SK-N-MC (cell line): ENCODE measurements around the gene BTF3L4.
"Not testable (repeated sequence)": the region's sequence is repeated elsewhere in the genome, so short reads cannot be mapped to it uniquely, and the experiment has no call there.

Experiments used
- DNase-seq: peaks from one replicate; pipeline ENCODE4 v3.0.0-alpha.2; 2011; ENCODE audit warnings: low read depth, low spot score
- H3K27ac ChIP-seq: fragments of 200-600 bp; sonication (generic); 2 replicates; pipeline ENCODE4 v1.5.1; 2016; ENCODE audit warnings: mixed run types
- H3K36me3 ChIP-seq: fragments of 200-600 bp; sonication (generic); 2 replicates; pipeline ENCODE4 v1.6.1; 2017; ENCODE audit warnings: antibody characterized with exemption, low read length, mixed read lengths; ENCODE audit not compliant: insufficient read depth
- H3K4me3 ChIP-seq: fragments of 200-600 bp; sonication (generic); 2 replicates; pipeline ENCODE4 v1.5.1; 2016
- H3K9ac ChIP-seq: fragments of 200-600 bp; sonication (generic); 2 replicates; pipeline ENCODE4 v1.8.0; 2017; ENCODE audit warnings: mixed run types, mixed read lengths; ENCODE audit not compliant: insufficient read length
- H3K9me3 ChIP-seq: fragments of 200-600 bp; sonication (generic); 2 replicates; pipeline ENCODE4 v1.6.1; 2017; ENCODE audit warnings: low read depth, mild to moderate bottlenecking, antibody characterized with exemption, low read length, moderate library complexity, mixed read lengths
- EZH2 ChIP-seq: fragments of 200-600 bp; sonication (generic); IDR thresholded peaks from one replicate; pipeline ENCODE4 v1.6.1; 2017; ENCODE audit warnings: antibody characterized with exemption
- FOXP2 ChIP-seq: optimal IDR thresholded peaks from 2 replicates; pipeline ENCODE3; 2011; ENCODE audit warnings: mild to moderate bottlenecking, moderate library complexity; ENCODE audit not compliant: insufficient read depth; ENCODE audit errors: extremely low read length, control extremely low read depth
- POLR2AphosphoS5 ChIP-seq: IDR thresholded peaks from 2 replicates; pipeline ENCODE4 v1.6.1; 2012; ENCODE audit warnings: mild to moderate bottlenecking, low read depth, low read length, borderline replicate concordance

The BTF3L4 gene

DNA sequence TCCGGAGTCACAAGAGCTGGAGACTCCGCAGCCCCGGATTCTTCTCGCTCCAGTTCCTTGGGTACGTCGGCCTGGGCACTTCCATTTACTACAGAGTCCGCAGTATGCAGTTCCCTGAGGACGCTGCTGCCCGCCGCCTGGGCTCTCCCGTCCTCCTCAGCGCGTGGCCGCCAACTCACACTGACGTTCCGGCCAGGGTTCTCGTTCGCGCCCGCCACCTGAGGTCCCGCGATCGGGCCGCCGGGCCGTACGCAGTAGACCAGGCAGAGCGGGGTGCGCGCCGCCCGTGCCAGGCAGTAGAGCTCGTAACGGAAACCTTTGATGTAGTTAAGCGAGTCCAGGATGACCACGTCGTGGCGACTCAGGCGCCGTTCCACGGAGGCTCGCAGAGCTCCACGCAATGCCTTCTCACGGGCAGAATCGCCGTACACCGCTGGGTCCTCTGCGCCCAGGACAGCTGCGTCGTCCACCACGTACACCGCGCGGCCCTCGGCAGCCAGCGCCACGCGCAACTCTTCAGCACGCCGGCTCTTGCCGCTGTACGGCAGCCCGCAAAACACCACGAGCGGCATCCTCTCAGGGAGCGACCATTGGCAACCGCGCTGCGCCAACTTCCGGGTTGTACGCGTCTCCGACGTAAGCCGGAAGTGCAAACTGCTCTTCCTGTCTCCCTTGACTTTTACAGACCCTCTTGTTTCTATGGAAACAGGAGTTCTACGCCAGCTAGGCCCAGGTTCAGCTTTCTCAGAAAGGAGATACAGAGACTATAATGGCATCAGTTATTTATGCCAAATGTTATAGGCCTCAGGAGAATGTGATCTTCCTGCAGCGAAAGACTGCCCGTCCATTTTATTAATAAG lies 22.7 kb upstream of the BTF3L4 start, which contains the start of gene KTI12:
Gene KTI12, minus strand, starts transcription at position 621 of the 860 bp plus-strand sequence. Its CDS starts 49 bp downstream, at position 572.
- Histone ChIP-seq H3K4me3 (peak within 1 kb of the TSS; percentile 90), H3K9me3 (no peaks in the 10 kb centered on the region), H3K36me3 (peaks cover 4% of the 10 kb centered on the region; the same call in 1 of the 2 replicates), H3K9ac (peak within 1 kb of the TSS; percentile 85), H3K27ac (peak within 1 kb of the TSS; percentile 58)
- TF ChIP-seq FOXP2, result no peak
- peak; percentile 90 for TF ChIP-seq POLR2AphosphoS5
- peak; percentile 79 for DNase-seq

DNA sequence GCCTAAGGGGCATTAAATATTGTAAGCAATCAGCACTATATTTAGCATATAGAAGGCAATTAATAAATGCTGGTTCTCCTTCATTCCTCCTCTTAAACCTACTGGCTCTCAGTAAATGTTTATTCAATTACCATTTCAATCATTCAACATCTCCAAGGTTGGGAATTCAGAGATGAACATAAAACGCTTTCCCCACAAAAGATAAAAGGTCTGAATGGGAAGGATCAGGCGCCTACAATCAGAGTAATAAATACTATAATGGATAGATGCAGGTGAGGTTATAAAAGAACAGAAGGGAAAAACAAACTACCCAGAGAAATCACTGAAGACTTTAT lies 22.1 kb upstream of the BTF3L4 start:
- Histone ChIP-seq H3K36me3 (peaks cover 4% of the 10 kb centered on the region), H3K9ac (peak overlapping the region; percentile 85), H3K4me3 (peak overlapping the region; percentile 90)

GRCh38 chr1:52037402-52037814 lies 18.7 kb upstream of the BTF3L4 start:
- peaks cover 18% of the 10 kb centered on the region for H3K36me3 ChIP-seq
- H3K4me3 ChIP-seq, result no peak overlapping the region
- no peaks in the 10 kb centered on the region for H3K9me3 ChIP-seq
- H3K9ac ChIP-seq, result no peak overlapping the region
- DNase-seq, result no peak
- no peak overlapping the region for H3K27ac ChIP-seq
- TF ChIP-seq FOXP2 (no peak), EZH2 (no peak), POLR2AphosphoS5 (no peak)

More for the DNA sequence above, 22.1 kb upstream of the BTF3L4 start:
- no peak for DNase-seq
- Histone ChIP-seq H3K27ac (peak overlapping the region; percentile 58), H3K9me3 (no peaks in the 10 kb centered on the region)
- TF ChIP-seq EZH2 (no peak), POLR2AphosphoS5 (no peak), FOXP2 (no peak)

DNA sequence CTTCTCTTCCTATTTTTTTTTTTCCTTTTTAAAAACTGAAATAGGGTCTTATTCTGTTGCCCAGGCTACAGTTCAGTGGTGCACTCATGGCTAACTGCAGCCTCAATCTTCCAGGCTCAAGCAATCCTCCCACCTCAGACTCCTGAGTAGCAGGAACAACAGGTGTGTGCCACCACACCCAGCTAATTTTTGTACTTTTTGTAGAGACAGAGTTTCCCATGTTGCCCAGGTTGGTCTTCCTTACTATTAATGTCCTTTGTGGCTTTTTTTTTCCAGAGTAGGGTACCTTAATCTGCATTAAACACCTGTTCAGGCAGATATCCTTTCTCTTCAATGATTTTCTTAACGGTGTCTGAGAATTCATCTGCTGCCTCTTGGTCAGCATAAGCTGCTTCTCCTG lies 18.2 kb upstream of the BTF3L4 start:
- Histone ChIP-seq H3K4me3 (no peak overlapping the region), H3K9me3 (no peaks in the 10 kb centered on the region), H3K27ac (no peak overlapping the region), H3K9ac (no peak overlapping the region), H3K36me3 (peaks cover 18% of the 10 kb centered on the region)
- no peak for DNase-seq
- TF ChIP-seq FOXP2 (no peak), EZH2 (no peak), POLR2AphosphoS5 (no peak)

DNA sequence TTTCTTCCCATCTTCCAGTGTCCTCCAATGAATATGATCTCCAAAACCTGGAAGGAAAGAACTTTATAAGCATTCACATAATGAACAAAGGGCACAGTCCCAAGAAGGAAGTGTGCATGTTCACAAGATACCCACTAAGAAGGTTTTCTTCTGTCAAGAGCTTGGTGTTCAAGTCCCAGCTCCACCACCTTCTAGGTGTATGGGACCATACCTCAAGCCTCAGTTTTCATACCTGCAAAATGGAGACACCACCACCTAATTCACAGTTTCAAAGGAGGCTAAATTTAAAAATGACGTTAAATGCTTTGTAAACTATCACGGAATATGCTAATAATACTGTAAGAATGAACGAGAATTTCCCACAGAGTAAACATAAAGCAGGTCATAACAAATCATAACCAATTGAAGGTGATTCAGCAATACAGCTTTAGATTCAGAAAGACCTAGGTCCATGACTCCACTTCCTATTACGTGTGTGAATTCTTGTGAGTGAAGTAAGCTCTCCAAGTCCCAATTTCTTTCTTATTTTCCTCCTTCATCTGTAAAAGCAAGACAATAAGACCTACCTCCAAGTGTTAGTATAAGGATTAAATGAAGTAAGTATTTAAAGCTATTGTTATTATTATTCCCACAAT lies 14.4 kb upstream of the BTF3L4 start:
- no peaks in the 10 kb centered on the region for H3K9me3 ChIP-seq
- TF ChIP-seq FOXP2, result no peak
- TF ChIP-seq EZH2, result no peak
- no peak for TF ChIP-seq POLR2AphosphoS5
- DNase-seq, result no peak
- H3K4me3 ChIP-seq, result no peak overlapping the region
- no peak overlapping the region for H3K9ac ChIP-seq
- H3K36me3 ChIP-seq, result peaks cover 18% of the 10 kb centered on the region
- H3K27ac ChIP-seq, result no peak overlapping the region

GRCh38 chr1:52045236-52045635 lies 10.9 kb upstream of the BTF3L4 start:
- no peak for DNase-seq
- Histone ChIP-seq H3K4me3 (no peak overlapping the region), H3K9ac (no peak overlapping the region), H3K36me3 (peaks cover 22% of the 10 kb centered on the region), H3K27ac (no peak overlapping the region), H3K9me3 (no peaks in the 10 kb centered on the region)
- TF ChIP-seq EZH2 (no peak), POLR2AphosphoS5 (no peak), FOXP2 (no peak)

GRCh38 chr1:52045666-52046195 lies 10.4 kb upstream of the BTF3L4 start:
- not testable (repeated sequence) for DNase-seq, H3K9me3 ChIP-seq, H3K27ac ChIP-seq, H3K9ac ChIP-seq, H3K4me3 ChIP-seq
- peaks cover 23% of the 10 kb centered on the region for H3K36me3 ChIP-seq

GRCh38 chr1:52049337-52049736 lies 6.8 kb upstream of the BTF3L4 start:
- not testable (repeated sequence) for DNase-seq, H3K9ac ChIP-seq, H3K27ac ChIP-seq, H3K4me3 ChIP-seq, H3K9me3 ChIP-seq
- peaks cover 26% of the 10 kb centered on the region for H3K36me3 ChIP-seq
